ENCODE measurements around the gene CALHM6.

The CALHM6 gene

GRCh38 chr6:116451916-116452315, 9.3 kb upstream of the CALHM6 start:
- TF ChIP-seq GATA2 (IDR thresholded peaks at IDR 0.05; ENCODE audit: low read depth, low read length) (no peak), GATA3 (IDR thresholded peaks at IDR 0.05; ENCODE audit: low read depth, low read length) (no peak)

GRCh38 chr6:116452531-116452930, 8.6 kb upstream of the CALHM6 start:
- TF ChIP-seq GATA2 (IDR thresholded peaks at IDR 0.05; ENCODE audit: low read depth, low read length) (no peak), GATA3 (IDR thresholded peaks at IDR 0.05; ENCODE audit: low read depth, low read length) (no peak)

- TF ChIP-seq GATA2 (IDR thresholded peaks at IDR 0.05; ENCODE audit: low read depth, low read length), result no peak
Measured at GRCh38 chr6:116456106-116456505, 5.1 kb upstream of the CALHM6 start.

- TF ChIP-seq GATA2 (IDR thresholded peaks at IDR 0.05; ENCODE audit: low read depth, low read length), result no peak
- no peak for TF ChIP-seq GATA3 (IDR thresholded peaks at IDR 0.05; ENCODE audit: low read depth, low read length)
Measured at GRCh38 chr6:116456927-116457326, 4.2 kb upstream of the CALHM6 start.

GRCh38 chr6:116458264-116458663, 2.9 kb upstream of the CALHM6 start:
- TF ChIP-seq GATA2 (IDR thresholded peaks at IDR 0.05; ENCODE audit: low read depth, low read length), result no peak
- no peak for TF ChIP-seq GATA3 (IDR thresholded peaks at IDR 0.05; ENCODE audit: low read depth, low read length)

GRCh38 chr6:116459927-116460326, 1.2 kb upstream of the CALHM6 start:
- no peak for TF ChIP-seq GATA3 (IDR thresholded peaks at IDR 0.05; ENCODE audit: low read depth, low read length)
- no peak for TF ChIP-seq GATA2 (IDR thresholded peaks at IDR 0.05; ENCODE audit: low read depth, low read length)

GRCh38 chr6:116461932-116462885, 1.0 kb downstream of the CALHM6 start:
- TF ChIP-seq GATA3 (IDR thresholded peaks at IDR 0.05; ENCODE audit: low read depth, low read length) (no peak), GATA2 (IDR thresholded peaks at IDR 0.05; ENCODE audit: low read depth, low read length) (no peak)

GRCh38 chr6:116463301-116463700, 2.1 kb downstream of the CALHM6 start:
- TF ChIP-seq GATA2 (IDR thresholded peaks at IDR 0.05; ENCODE audit: low read depth, low read length) (no peak), GATA3 (IDR thresholded peaks at IDR 0.05; ENCODE audit: low read depth, low read length) (no peak)

- no peak for TF ChIP-seq GATA3 (IDR thresholded peaks at IDR 0.05; ENCODE audit: low read depth, low read length)
- no peak for TF ChIP-seq GATA2 (IDR thresholded peaks at IDR 0.05; ENCODE audit: low read depth, low read length)
Measured at GRCh38 chr6:116465246-116465645, 4.1 kb downstream of the CALHM6 start.

- TF ChIP-seq GATA3 (IDR thresholded peaks at IDR 0.05; ENCODE audit: low read depth, low read length) (no peak), GATA2 (IDR thresholded peaks at IDR 0.05; ENCODE audit: low read depth, low read length) (no peak)
Measured at GRCh38 chr6:116467096-116467495, 5.9 kb downstream of the CALHM6 start.

GRCh38 chr6:116467514-116467913, 6.3 kb downstream of the CALHM6 start:
- no peak for TF ChIP-seq GATA2 (IDR thresholded peaks at IDR 0.05; ENCODE audit: low read depth, low read length)

GRCh38 chr6:116468293-116468692, 7.1 kb downstream of the CALHM6 start:
- no peak for TF ChIP-seq GATA2 (IDR thresholded peaks at IDR 0.05; ENCODE audit: low read depth, low read length)
- TF ChIP-seq GATA3 (IDR thresholded peaks at IDR 0.05; ENCODE audit: low read depth, low read length), result no peak

GRCh38 chr6:116471531-116471930, 10.4 kb downstream of the CALHM6 start:
- TF ChIP-seq GATA2 (IDR thresholded peaks at IDR 0.05; ENCODE audit: low read depth, low read length), result no peak
- no peak for TF ChIP-seq GATA3 (IDR thresholded peaks at IDR 0.05; ENCODE audit: low read depth, low read length)

- TF ChIP-seq GATA3 (IDR thresholded peaks at IDR 0.05; ENCODE audit: low read depth, low read length) (no peak), GATA2 (IDR thresholded peaks at IDR 0.05; ENCODE audit: low read depth, low read length) (no peak)
Measured at GRCh38 chr6:116472706-116473105, 11.5 kb downstream of the CALHM6 start.

GRCh38 chr6:116475141-116475540, 14.0 kb downstream of the CALHM6 start:
- TF ChIP-seq GATA2 (IDR thresholded peaks at IDR 0.05; ENCODE audit: low read depth, low read length) (no peak), GATA3 (IDR thresholded peaks at IDR 0.05; ENCODE audit: low read depth, low read length) (no peak)

Data from SH-SY5Y (cell line).